ENCODE data around the gene PAIP2B.

- TF ChIP-seq POLR2A (IDR thresholded peaks at IDR 0.05): no peak
- no peak for TF ChIP-seq CTCF (IDR thresholded peaks at IDR 0.05)
Measured at GRCh38 chr2:71256421-71256820, 29.5 kb upstream of the PAIP2B start.
